Lung (tissue), 12 donors: ENCODE results near the gene FGFR3. TPM values are rescaled to one million over a fixed set of nuclear protein-coding genes. Genes with fewer than 3 reads are reported as not detected.

Source experiments
- ATAC-seq: fragments of 200-7000 bp; cut with Tn5 transposase; one replicate; pipeline ENCODE4 v1.9.1; 2020; ENCODE audit warnings: moderate number of reproducible peaks; ENCODE audit not compliant: insufficient read depth, low FRiP score
- DNase-seq, 3 donors: peaks; one replicate each; pipeline ENCODE4 v3.0.0-alpha.2; 2013 to 2017
- H3K27ac ChIP-seq, 2 donors: one replicate each; pipeline ENCODE4 v1.5.1; 2013; ENCODE audit warnings: mild to moderate bottlenecking in 2 of 2, moderate library complexity in 2 of 2, control low read depth in 1 of 2, inconsistent platforms in 1 of 2, low read depth in 1 of 2, low read length in 1 of 2
- H3K27me3 ChIP-seq, 3 donors: one replicate each; pipeline ENCODE4 v1.5.1; 2013; ENCODE audit warnings: low read length in 2 of 3; ENCODE audit not compliant: control insufficient read depth in 3 of 3, insufficient read depth in 3 of 3
- H3K36me3 ChIP-seq, 4 donors: one replicate each; pipeline ENCODE4 v1.5.1; 2013; ENCODE audit warnings: low read length in 4 of 4, mild to moderate bottlenecking in 1 of 4, moderate library complexity in 1 of 4; ENCODE audit not compliant: control insufficient read depth in 4 of 4, insufficient read depth in 4 of 4
- H3K4me1 ChIP-seq, 5 donors: one replicate each; pipeline ENCODE4 v1.5.1; 2013; ENCODE audit warnings: low read length in 5 of 5, mild to moderate bottlenecking in 2 of 5, moderate library complexity in 1 of 5; ENCODE audit not compliant: control insufficient read depth in 5 of 5, insufficient read depth in 5 of 5
- H3K4me3 ChIP-seq: one replicate; pipeline ENCODE4 v1.5.1; 2013; ENCODE audit warnings: mild to moderate bottlenecking, control low read depth, moderate library complexity
- H3K9ac ChIP-seq, 2 donors: one replicate each; pipeline ENCODE4 v1.5.1; 2013; ENCODE audit warnings: low read length in 2 of 2, control low read depth in 1 of 2; ENCODE audit not compliant: insufficient read depth in 1 of 2
- H3K9me3 ChIP-seq, 4 donors: one replicate each; pipeline ENCODE4 v1.5.1; 2013; ENCODE audit warnings: low read length in 3 of 4, mild to moderate bottlenecking in 1 of 4, moderate library complexity in 1 of 4; ENCODE audit not compliant: control insufficient read depth in 4 of 4, insufficient read depth in 3 of 4
- CTCF ChIP-seq: IDR thresholded peaks from 2 replicates; pipeline ENCODE4 v1.5.1; 2012; ENCODE audit warnings: mild to moderate bottlenecking; ENCODE audit errors: control extremely low read depth, extremely low read depth
- WGBS, 2 donors: extraction: QIAGEN DNeasy Blood & Tissue Kit; methylation state at CpG; one replicate each; pipeline ENCODE4 v1.1.7; 2013; 5-methylcytosine and 5-hydroxymethylcytosine counted together
- polyA plus RNA-seq, 2 donors: library from polyadenylated mRNA; stranded (reverse); fragments of 200-250 nt; gene quantifications; one replicate each; pipeline ENCODE4 v1.2.1, GENCODE V29; 2013
- total RNA-seq, 2 donors: library from RNA; depleted of rRNA in 1 of 2; stranded (reverse); fragments of >200 nt in 1 of 2; gene quantifications; one replicate each; pipeline ENCODE4 v1.2.1, GENCODE V29; 2014 to 2021
- donor health status: control.
- donor health status: control.
- donor health status: Bipolar disorder and iron deficiency.
- donor health status: healthy.
- donor health status: DM: yes; HTN: yes; CAD: no.

FGFR3 gene
- total and polyA plus RNA-seq, 4 donors: 8.1 to 99.3 (median 22.4) TPM

- TF ChIP-seq CTCF: no peak
- peaks cover 0 to 26% (median 11%) of the 10 kb centered on the region in 5 donors for H3K4me1 ChIP-seq
- no peak overlapping the region for H3K9ac ChIP-seq
- ATAC-seq (no peak), DNase-seq (no peak)
- no peak overlapping the region for H3K4me3 ChIP-seq
- peaks cover 0 to 5% (median 0%) of the 10 kb centered on the region in 4 donors for H3K36me3 ChIP-seq
- H3K27me3 ChIP-seq: no peaks in the 10 kb centered on the region
- no peaks in the 10 kb centered on the region for H3K9me3 ChIP-seq
- 70 to 84% methylated on average over 3 of the region's 3 CpGs for WGBS, 2 donors
- H3K27ac ChIP-seq: no peak overlapping the region
These were observed 43.7 kb upstream of the FGFR3 start for GRCh38 chr4:1749370-1749769.

- no peaks in the 10 kb centered on the region for H3K27me3 ChIP-seq
- DNase-seq (no peak), ATAC-seq (no peak)
- peaks cover 0 to under 1% (median 0%) of the 10 kb centered on the region in 4 donors for H3K36me3 ChIP-seq
- 79 to 84% methylated on average over 14 of the region's 14 CpGs for WGBS, 2 donors
- H3K9me3 ChIP-seq: no peaks in the 10 kb centered on the region
- H3K4me3 ChIP-seq: no peak overlapping the region
- TF ChIP-seq CTCF: no peak
- no peak overlapping the region for H3K27ac ChIP-seq
- H3K4me1 ChIP-seq: peaks cover 0 to 26% (median 11%) of the 10 kb centered on the region in 5 donors
- H3K9ac ChIP-seq: no peak overlapping the region
These were observed 43.3 kb upstream of the FGFR3 start for GRCh38 chr4:1749826-1750225.

GRCh38 chr4:1750381-1751154 is 42.5 kb upstream of the FGFR3 start:
- Histone ChIP-seq H3K9ac (no peak overlapping the region), H3K27ac (no peak overlapping the region), H3K4me3 (no peak overlapping the region), H3K36me3 (no peaks in the 10 kb centered on the region), H3K4me1 (peaks cover 0 to 26% (median 11%) of the 10 kb centered on the region in 5 donors), H3K27me3 (no peaks in the 10 kb centered on the region), H3K9me3 (no peaks in the 10 kb centered on the region)
- DNase-seq (no peak), ATAC-seq (no peak)
- WGBS, 2 donors: 92 to 94% methylated on average over 18 of the region's 18 CpGs
- no peak for TF ChIP-seq CTCF
